Common myeloid progenitor, CD34-positive (primary cell): Measurements from ENCODE around the gene NSUN2.

Experiments
- CTCF ChIA-PET: fragments of 350-600 bp; sonication (Branson Sonifier 250); formaldehyde crosslinking; loops from one replicate; lab custom pipeline; 2021; ENCODE audit warnings: antibody characterized with exemption; lab: Charles Lee
- POLR2A ChIA-PET: fragments of 350-600 bp; sonication (Branson Sonifier 250); formaldehyde crosslinking; loops from one replicate; lab custom pipeline; 2021; ENCODE audit warnings: antibody characterized with exemption; lab: Charles Lee
- DNase-seq, 3 donors: peaks; one replicate each; pipeline versions ENCODE4 v3.0.0 to v3.0.0-alpha.2; 2013
- H3K27ac ChIP-seq, 2 experiments: 1 replicate in 1 of 2; 2 replicates in 1 of 2; pipeline ENCODE4 v1.7.0; 2013; ENCODE audit warnings: inconsistent platforms in 2 of 2, low read length in 2 of 2, mild to moderate bottlenecking in 2 of 2, low read depth in 1 of 2, moderate library complexity in 1 of 2; ENCODE audit not compliant: severe bottlenecking in 2 of 2, insufficient read depth in 1 of 2, poor library complexity in 1 of 2
- H3K27me3 ChIP-seq, 5 experiments: replicated peaks in 2 of 5; 1 replicate in 3 of 5; 2 replicates in 2 of 5; pipeline versions ENCODE4 v1.6.1 to v1.7.0; 2013; ENCODE audit warnings: low read length in 4 of 5, mild to moderate bottlenecking in 2 of 5, moderate library complexity in 2 of 5, inconsistent platforms in 1 of 5; ENCODE audit not compliant: insufficient read depth in 5 of 5, control insufficient read depth in 4 of 5
- H3K36me3 ChIP-seq, 4 experiments: 1 replicate in 2 of 4; 2 replicates in 2 of 4; pipeline versions ENCODE4 v1.6.1 to v1.7.0; 2013; ENCODE audit warnings: low read length in 3 of 4, control low read depth in 1 of 4, mild to moderate bottlenecking in 1 of 4; ENCODE audit not compliant: control insufficient read depth in 4 of 4, insufficient read depth in 4 of 4
- H3K4me1 ChIP-seq, 4 experiments: 1 replicate in 3 of 4; 2 replicates in 1 of 4; pipeline versions ENCODE4 v1.6.1 to v1.7.1; 2013; ENCODE audit warnings: low read length in 3 of 4, mild to moderate bottlenecking in 3 of 4, control low read depth in 1 of 4, inconsistent platforms in 1 of 4, moderate library complexity in 1 of 4; ENCODE audit not compliant: control insufficient read depth in 4 of 4, insufficient read depth in 4 of 4; ENCODE audit errors: control extremely low read depth in 1 of 4
- H3K4me3 ChIP-seq, 7 experiments: 1 replicate in 4 of 7; 2 replicates in 3 of 7; pipeline versions ENCODE4 v1.5.1 to v1.7.0; 2013; ENCODE audit warnings: mild to moderate bottlenecking in 7 of 7, low read length in 6 of 7, moderate library complexity in 6 of 7, inconsistent platforms in 2 of 7, low read depth in 2 of 7, control low read depth in 1 of 7; ENCODE audit not compliant: insufficient read depth in 4 of 7, control insufficient read depth in 1 of 7; ENCODE audit errors: extremely low read depth in 1 of 7
- H3K9me3 ChIP-seq, 5 experiments: 1 replicate in 4 of 5; 2 replicates in 1 of 5; pipeline versions ENCODE4 v1.6.1 to v1.7.1; 2013; ENCODE audit warnings: low read length in 4 of 5, mild to moderate bottlenecking in 2 of 5, inconsistent platforms in 1 of 5, low read depth in 1 of 5, moderate library complexity in 1 of 5; ENCODE audit not compliant: control insufficient read depth in 4 of 5, insufficient read depth in 2 of 5; ENCODE audit errors: control extremely low read depth in 1 of 5
- WGBS: methylation state at CpG from one replicate; pipeline ENCODE4 v1.1.5; 2013; ENCODE audit not compliant: insufficient coverage; 5-methylcytosine and 5-hydroxymethylcytosine counted together

Gene NSUN2

DNA sequence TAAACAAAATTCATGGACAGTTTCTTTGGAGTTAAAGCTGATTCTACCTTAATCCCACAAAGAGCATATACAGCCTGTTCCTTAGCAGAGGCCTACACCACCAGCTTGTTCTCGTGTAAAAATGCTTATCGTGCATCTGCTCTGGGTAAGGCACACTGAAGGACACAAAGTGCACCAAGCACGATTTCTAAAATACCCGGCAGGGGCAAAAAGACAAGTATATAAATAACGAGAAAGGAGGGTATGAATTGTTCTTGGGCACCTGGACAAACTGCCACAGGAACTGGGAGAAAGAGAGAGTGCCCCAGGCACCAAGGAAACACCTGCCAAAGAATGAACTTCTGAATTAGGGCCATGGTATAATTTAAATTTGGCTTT lies 25.3 kb downstream of the NSUN2 start:
- ChIA-PET POLR2A (no interaction called here), CTCF (no interaction called here)
- Histone ChIP-seq H3K9me3 (no peaks in the 10 kb centered on the region), H3K4me3 (no peak overlapping the region), H3K27me3 (no peaks in the 10 kb centered on the region), H3K36me3 (peaks cover 25 to 93% (median 78%) of the 10 kb centered on the region in 4 experiments), H3K27ac (no peak overlapping the region), H3K4me1 (no peaks in the 10 kb centered on the region)
- no peak for DNase-seq
- 90% methylated on average over 5 of the region's 5 CpGs for WGBS

DNA sequence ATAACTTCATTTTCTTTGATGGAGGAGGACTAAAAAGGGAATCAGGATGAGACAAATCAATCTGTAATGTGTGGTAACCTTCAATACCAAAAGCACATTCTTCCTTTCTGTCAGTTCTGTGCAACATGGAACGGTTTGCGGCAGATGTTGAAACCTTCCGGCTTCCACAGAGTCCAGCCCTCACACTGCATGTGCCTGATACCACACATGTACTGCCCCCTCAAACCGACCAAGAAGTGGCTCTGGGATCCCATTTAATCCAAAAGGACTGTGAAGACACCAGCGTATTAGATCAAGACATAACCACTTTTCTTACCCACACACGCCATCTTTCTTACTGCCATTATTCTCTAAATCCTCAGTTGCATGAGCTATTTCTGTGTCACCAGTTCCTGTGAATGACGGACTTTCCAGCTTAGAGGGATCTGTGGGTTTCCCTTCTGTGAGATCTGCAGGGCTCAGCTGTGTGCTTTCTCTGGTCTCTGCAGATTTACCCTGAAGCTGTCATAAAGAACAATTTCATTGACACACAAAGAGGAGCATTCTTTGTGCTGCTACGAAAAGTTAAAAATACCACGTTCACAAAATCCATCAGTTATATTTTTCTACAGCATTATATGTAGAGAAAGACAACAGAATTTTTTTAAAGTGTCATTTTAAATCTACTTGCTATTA lies 25.8 kb downstream of the NSUN2 start:
- 80% methylated on average over 7 of the region's 9 CpGs for WGBS
- H3K27ac ChIP-seq, result no peak overlapping the region
- H3K4me3 ChIP-seq, result no peak overlapping the region
- ChIA-PET CTCF (no interaction called here), POLR2A (no interaction called here)
- no peak for DNase-seq
- peaks cover 23 to 93% (median 77%) of the 10 kb centered on the region in 4 experiments for H3K36me3 ChIP-seq
- no peaks in the 10 kb centered on the region for H3K27me3 ChIP-seq
- no peaks in the 10 kb centered on the region for H3K4me1 ChIP-seq
- H3K9me3 ChIP-seq, result no peaks in the 10 kb centered on the region

DNA sequence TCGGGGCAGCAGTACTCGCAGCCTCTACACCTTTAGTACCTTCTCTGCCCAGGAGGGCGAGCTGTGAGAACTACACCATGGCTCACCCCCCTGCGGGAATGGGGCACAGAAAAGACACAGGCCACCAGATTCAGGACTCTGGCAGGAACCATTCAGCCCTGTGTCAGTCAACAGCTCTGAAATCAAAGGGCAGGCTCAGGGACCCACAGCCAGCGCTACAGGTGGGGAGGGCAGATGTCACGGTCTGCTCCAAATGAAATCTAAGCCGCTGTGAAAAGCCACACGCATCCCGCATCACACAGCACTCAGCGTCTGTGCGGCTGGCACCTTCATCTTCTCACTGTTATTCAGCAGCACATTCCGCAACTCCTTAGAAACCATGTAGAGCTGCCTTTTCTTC lies 27.9 kb downstream of the NSUN2 start:
- H3K27ac ChIP-seq, result no peak overlapping the region
- peaks cover 24 to 95% (median 80%) of the 10 kb centered on the region in 4 experiments for H3K36me3 ChIP-seq
- H3K4me1 ChIP-seq, result no peaks in the 10 kb centered on the region
- ChIA-PET POLR2A (no interaction called here), CTCF (no interaction called here)
- no peak overlapping the region for H3K4me3 ChIP-seq
- no peak for DNase-seq
- H3K9me3 ChIP-seq, result no peaks in the 10 kb centered on the region
- H3K27me3 ChIP-seq, result no peaks in the 10 kb centered on the region
- 97% methylated on average over 10 of the region's 12 CpGs for WGBS

DNA sequence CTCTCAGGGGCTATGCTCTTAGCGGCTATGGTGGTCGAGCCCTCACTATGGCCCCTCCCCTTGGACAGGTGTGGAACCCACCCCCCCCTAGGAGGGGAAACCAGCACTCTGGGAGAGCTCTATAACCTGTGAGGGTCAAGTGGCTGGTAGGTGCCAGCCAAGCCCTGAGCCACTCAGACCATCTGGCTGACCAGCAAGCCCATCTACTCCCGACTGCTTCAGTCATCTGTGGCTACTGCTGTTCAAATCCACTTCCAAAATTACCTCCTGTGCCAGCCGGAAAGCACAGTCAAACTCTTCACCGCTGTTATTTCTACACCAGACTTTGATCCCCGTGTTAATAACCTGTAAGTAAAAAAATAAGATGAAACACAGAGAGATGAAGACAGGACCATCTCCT lies 28.5 kb downstream of the NSUN2 start:
- Histone ChIP-seq H3K9me3 (no peaks in the 10 kb centered on the region), H3K27me3 (no peaks in the 10 kb centered on the region), H3K27ac (no peak overlapping the region), H3K4me3 (no peak overlapping the region), H3K36me3 (peaks cover 24 to 94% (median 79%) of the 10 kb centered on the region in 4 experiments), H3K4me1 (no peaks in the 10 kb centered on the region)
- 97% methylated on average over 5 of the region's 6 CpGs for WGBS
- CTCF ChIA-PET, result no interaction called here
- POLR2A ChIA-PET, result no interaction called here
- DNase-seq, result no peak

DNA sequence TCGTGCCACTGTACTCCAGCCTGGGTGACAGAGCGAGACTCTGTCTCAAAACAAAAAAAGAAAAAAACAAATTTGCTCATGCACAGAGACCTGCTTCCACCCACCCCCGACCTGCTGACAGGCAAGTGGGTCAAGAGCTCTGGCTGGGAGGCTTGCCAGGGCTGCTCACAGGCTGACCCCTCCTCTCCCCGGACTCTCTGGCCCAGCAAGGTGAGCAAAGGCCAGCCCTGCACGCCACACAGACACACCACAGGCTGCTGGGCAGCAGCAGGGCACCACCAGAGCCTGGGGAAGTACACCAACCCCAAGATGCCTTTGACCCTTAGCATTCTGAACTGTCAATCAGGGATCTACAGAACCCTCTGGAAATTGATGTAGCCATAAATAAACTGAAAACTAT lies 29.2 kb downstream of the NSUN2 start:
- 100% methylated on average over 3 of the region's 5 CpGs for WGBS

DNA sequence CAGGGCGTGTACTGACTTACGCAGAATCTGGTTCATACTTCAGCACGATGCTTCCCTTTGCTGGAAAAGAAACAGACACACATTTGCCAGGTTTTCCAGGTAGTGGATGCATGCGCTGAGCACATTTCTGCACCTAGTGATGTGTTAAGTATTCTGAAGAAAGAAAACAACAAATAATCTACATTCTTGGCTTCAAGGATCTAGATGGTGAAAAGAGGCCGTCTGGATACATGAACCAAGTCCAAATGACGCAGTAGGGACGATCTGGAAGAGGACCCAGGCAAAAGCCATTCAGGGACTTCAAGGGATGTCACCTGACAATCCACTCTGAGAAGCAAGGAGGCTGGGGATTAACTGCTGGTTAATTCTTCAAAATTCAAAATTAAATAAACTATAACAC lies 30.4 kb downstream of the NSUN2 start:
- H3K27ac ChIP-seq, result no peak overlapping the region
- 98% methylated on average over 6 of the region's 7 CpGs for WGBS
- H3K27me3 ChIP-seq, result no peaks in the 10 kb centered on the region
- peaks cover 18 to 91% (median 73%) of the 10 kb centered on the region in 4 experiments for H3K36me3 ChIP-seq
- H3K4me1 ChIP-seq, result no peaks in the 10 kb centered on the region
- ChIA-PET CTCF (no interaction called here), POLR2A (no interaction called here)
- no peak overlapping the region for H3K4me3 ChIP-seq
- DNase-seq, result no peak
- no peaks in the 10 kb centered on the region for H3K9me3 ChIP-seq

More for the DNA sequence above, 29.2 kb downstream of the NSUN2 start:
- Histone ChIP-seq H3K36me3 (peaks cover 24 to 91% (median 77%) of the 10 kb centered on the region in 4 experiments), H3K27ac (no peak overlapping the region), H3K4me1 (no peaks in the 10 kb centered on the region), H3K9me3 (no peaks in the 10 kb centered on the region), H3K4me3 (no peak overlapping the region), H3K27me3 (no peaks in the 10 kb centered on the region)
- POLR2A ChIA-PET, result no interaction called here
- no peak for DNase-seq
- CTCF ChIA-PET, result no interaction called here

DNA sequence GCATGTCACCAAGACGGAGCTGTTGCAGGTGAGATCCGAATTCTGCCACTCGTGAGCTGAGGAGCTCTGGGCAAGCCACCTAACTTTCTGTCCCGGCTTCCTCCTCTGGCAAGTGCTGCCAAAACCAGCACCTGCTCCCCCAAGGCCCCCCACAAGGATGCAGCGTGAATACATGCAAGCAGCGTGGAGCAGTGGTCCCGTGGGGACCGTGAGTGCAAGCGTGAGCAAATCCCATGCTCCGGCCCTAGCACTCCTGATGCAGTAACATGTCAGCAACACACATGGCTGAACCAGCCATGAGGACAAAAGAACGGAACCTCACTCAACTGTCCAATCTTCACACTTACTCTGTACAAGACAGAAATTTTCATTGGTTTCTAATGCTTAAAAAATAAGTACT lies 31.0 kb downstream of the NSUN2 start:
- peaks cover 15 to 91% (median 68%) of the 10 kb centered on the region in 4 experiments for H3K36me3 ChIP-seq
- 98% methylated on average over 10 of the region's 11 CpGs for WGBS
- POLR2A ChIA-PET, result no interaction called here

More for the DNA sequence above, 31.0 kb downstream of the NSUN2 start:
- Histone ChIP-seq H3K4me1 (no peaks in the 10 kb centered on the region), H3K4me3 (no peak overlapping the region), H3K27ac (no peak overlapping the region), H3K9me3 (no peaks in the 10 kb centered on the region), H3K27me3 (no peaks in the 10 kb centered on the region)
- CTCF ChIA-PET, result no interaction called here
- DNase-seq, result no peak
